Islet of Langerhans (tissue), 1 donor: ENCODE measurements around the gene GBP4.
"Not testable (repeated sequence)": the region's sequence is repeated elsewhere in the genome, so short reads cannot be mapped to it uniquely, and the experiment has no call there.

ENCODE experiments used
- FAIRE-seq: peaks from one replicate; lab custom pipeline; 2011; peaks lifted over from hg19 to GRCh38; lab: Jason Lieb, UNC

GBP4 gene, protein sequence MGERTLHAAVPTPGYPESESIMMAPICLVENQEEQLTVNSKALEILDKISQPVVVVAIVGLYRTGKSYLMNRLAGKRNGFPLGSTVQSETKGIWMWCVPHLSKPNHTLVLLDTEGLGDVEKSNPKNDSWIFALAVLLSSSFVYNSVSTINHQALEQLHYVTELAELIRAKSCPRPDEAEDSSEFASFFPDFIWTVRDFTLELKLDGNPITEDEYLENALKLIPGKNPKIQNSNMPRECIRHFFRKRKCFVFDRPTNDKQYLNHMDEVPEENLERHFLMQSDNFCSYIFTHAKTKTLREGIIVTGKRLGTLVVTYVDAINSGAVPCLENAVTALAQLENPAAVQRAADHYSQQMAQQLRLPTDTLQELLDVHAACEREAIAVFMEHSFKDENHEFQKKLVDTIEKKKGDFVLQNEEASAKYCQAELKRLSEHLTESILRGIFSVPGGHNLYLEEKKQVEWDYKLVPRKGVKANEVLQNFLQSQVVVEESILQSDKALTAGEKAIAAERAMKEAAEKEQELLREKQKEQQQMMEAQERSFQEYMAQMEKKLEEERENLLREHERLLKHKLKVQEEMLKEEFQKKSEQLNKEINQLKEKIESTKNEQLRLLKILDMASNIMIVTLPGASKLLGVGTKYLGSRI

DNA sequence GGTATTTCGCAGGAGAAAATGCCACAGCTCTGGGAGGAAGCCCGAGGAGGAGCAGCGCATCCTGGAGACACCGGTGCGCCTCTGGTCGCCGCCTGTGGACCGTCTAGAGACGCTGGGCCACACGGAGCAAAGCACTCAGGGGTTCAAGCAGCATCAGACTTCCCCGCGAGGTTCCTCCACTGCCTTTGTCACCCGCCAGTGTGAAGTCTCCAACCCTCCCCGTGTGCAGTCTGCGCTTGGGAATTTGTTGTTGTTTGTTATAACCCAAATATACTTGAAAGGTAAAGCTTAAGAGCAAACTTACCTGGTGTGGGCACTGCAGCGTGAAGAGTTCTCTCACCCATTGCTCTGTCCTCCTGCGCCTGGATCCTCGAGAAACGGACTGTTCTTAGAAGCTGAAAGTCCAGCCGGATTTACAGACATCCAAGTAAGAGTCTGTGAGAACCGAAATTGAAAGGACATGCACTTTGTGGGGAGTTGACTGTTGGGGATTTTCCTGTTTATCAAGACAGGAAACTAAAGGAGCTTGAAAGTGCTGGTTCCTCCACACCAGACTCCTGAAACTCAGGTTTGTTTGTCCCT lies at the start of gene GBP4:
Gene GBP4, minus strand, starts transcription at position 452 of the 582 bp plus-strand sequence. Its CDS starts 108 bp downstream, at position 344.
- FAIRE-seq: no peak

DNA sequence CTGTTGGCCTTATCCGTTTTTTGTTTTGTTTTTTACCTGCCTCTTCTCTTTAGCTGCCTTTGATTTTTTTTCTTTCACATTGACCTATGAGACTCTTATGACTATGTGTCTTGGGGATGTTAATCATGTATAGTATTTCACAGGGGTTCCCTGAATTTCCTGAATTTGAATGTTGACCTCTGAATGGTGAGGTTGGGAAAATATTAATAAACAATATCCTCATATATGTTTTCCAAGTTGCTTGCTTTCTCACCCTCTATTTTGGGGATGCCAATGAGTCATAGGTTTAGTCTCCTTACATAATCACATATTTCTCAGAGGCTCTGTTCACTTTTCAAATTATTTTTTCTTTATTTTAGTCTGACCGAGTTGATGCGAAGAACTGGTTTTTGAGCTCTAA lies 44.3 kb upstream of the GBP4 start:
- no peak for FAIRE-seq

DNA sequence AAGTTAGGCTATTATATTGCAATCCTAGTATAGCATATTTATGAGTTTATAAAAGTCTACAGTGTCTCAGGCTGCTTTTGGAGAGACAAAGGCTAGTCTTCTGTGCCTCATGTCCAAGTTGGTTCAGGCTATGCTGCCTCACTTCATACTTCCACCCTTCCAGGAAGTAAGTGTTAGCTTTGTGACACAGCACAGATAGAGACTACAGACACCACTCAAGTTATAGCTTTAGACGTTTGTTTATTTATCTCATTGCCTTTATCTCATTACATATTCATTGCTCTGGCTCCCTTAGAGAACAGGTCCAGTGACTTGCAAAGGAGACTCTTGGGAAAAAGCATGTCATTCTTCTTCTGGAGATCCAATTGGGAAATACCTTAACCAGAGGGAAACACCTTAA lies 22.6 kb upstream of the GBP4 start:
- no peak for FAIRE-seq

DNA sequence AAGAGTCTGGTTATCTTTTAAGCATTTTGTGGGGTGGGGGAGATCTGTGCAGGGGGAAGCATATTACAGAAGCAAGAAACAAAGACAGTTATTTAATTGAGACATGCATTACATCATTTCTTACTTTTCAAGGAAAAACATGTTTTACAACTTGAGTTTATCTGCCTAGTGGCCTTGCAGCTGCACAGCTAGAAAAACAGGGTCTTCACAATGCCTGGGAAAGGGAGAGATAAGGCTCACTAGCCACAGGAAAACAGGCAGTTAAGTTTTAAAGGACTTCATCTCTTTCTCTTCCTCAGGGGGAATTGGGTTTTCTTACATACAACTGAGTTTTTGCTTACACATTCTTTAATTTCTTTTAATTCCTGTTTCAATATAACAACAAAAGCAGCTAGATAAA lies 21.1 kb upstream of the GBP4 start:
- FAIRE-seq: not testable (repeated sequence)

DNA sequence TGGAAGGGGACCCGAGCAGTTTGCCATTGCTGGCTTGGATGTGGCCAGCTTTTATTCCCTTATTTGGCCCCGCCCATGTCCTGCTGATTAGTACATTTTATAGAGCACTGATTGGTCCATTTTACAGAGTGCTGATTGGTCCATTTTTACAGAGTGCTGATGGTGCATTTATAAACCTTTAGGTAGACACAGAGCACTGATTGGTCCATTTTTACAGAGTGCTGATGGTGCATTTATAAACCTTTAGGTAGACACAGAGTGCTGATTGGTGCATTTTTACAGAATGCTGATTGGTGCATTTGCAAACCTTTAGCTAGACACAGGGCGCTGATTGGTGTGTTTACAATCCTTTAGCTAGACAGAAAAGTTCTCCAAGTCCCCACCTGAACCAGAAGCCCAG lies 20.2 kb upstream of the GBP4 start:
- FAIRE-seq: not testable (repeated sequence)

DNA sequence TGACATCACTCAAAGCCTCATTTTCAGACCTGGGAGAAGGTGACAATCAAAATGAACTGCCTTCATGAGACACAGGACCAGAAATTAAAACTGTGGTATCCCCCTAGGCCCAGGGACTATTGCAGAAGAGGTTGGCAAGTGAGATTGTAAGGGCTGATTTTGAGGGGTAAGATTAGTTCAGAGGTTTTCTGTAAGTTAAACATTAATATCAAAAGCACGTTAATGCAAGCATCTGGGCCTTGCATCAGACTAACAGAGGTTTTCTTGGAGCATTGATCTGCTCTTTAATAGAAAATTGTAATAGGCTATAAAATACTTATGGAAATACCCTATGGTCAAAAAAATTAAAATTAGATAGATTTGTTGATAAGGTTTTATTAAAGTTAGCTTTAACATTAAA lies 14.6 kb upstream of the GBP4 start:
- no peak for FAIRE-seq

DNA sequence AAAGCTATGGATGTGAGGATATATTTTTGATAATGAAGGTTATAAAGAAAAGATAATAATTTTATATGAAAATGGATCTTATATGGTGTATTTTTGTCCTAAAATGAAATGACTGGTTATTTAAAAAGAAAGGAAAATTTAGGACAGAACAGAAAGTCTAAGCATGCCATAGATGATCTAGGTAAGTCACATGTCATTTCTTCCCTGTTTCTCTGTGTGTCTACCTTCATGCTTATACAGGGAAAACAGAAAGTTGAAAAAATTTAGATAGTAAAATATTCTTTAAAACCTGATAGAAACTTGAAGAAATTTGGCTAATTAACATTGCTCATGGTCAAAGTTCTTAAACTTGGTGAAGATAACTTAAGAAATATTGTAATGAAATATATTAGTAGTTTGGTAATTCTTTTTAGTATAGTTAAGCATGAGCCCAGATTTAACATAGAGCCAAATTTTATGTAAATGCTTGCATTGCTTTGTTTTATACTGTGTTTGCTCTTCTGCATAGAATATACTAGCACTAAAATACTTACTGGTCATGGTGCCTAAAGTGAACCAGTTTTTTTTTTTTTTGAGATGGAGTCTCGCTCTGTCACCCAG lies 12.4 kb upstream of the GBP4 start:
- no peak for FAIRE-seq

DNA sequence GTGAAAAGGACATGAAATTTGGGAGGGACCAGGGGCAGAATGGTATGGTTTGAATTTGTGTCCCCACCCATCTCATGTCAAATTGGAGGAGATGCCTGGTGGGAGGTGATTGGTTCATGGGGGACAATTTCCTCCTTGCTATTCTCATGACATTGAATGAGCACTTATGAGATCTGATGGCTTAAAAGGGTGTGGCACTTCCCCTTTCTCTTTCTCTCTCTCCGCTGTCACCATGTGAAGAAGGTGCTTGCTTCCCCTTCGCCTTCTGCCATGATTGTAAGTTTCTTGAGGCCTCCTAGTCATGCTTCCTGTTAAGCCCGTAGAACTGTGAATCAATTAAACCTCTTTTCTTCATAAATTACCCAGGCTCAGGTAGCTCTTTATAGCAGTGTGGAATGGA lies 7.6 kb upstream of the GBP4 start:
- no peak for FAIRE-seq

DNA sequence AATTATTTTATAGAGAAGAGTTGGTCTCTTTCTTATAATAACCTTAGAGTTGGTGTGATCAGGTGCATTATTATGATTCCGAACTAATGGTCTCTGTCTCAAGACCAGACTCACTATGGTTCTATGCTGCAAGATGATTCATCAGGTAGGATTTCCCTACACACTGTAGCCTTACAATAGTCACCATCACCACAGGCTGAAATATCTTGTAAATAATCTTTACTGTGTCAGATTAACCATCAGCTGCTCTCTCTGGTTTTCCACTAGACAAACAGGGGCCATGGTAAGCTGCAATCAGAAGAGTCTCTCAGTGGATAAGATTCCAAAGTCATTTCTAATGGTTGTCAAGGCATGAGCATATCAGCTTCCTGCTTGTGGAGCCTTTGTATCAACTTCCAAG lies 4.4 kb upstream of the GBP4 start:
- FAIRE-seq: no peak

DNA sequence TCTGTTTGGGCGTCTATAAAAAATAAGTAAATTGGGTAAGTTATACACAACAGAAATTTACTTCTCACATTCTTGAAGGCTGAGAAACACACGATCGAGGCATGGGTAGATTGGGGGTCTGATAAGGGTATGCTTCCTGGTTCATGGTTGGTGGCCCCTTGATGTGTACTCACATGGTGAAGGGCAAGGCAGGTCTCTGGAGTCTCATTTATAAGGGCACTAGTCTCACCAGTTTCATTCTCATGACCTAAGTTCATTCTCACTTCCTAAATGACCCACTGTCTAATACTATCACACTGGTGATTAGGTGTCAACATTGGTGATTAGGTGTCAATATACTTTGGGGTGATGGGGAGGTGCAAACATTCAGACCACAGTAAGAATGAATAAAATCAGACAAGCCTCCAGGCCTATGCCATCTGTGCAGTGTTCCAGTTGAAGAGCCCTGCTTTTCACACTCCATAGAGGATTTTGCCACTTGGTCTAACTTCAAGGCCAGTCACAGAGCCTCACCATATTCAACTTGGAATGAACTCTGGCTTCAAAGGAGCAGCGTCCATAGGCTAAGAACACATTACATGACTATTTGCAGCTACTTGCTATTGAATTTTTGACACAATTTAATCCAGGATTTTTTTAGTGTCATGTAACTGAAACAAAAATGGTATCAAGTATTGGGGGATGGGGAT lies 2.5 kb upstream of the GBP4 start:
- FAIRE-seq: no peak

DNA sequence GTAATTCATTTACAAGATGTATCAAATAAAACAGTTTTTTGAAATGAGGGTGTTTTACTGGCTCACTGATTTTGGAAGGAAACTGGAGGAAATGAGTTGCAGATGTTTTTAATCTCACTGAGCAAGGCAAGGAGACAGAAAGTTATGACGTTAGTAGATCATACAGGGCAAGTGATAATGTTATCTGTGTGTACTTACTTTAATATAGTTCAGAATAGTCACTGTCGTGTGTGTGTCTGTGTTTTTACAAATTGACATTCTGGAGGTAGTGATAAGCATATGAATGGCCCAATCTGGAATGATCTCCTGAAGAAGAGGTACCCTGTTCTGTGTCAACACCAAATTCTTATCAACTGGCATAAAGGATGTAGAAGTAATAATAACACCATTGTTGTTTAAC lies 1.9 kb upstream of the GBP4 start:
- no peak for FAIRE-seq

DNA sequence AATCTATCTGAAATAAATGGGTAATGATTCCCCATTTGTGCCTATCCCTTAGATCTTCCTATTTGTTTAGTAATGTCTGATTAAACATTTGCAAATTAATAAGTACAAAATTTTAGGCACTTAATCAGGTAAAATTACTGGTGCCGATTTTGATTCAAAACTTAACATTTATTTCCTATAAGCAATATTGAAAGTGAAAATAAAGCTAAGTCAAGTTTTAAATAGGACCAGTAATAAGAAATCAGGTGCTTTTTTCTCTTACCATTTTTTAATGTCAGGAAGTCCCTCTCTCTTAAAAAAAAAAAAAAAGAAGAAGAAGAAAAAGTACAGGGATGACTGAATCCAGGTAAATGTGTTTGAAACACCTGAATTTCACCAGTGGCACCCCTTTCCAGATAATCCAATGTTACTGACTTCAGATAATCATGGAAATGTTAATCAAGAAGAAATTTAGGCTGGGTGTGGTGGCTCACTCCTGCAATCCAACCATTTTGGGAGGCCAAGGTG lies 836 bp upstream of the GBP4 start:
- no peak for FAIRE-seq

DNA sequence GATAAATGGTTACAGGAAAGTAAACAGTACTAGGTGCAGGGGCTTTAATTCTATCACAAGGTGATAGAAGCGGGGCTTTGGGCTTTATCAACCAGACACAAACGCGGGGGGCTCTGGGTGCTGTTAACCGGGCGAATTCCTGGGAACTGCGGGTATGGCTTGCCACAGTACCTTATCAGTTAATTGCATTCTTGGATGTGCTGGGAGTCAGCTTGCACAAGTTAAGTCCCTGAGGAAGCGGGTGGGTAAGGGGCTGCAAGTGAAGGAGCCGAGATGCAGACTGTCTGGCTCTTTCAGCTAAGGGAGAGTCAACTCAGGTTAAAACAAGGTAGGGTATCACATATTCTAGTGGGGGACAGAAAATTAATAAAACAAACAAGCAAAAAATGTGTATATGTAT lies 661 bp downstream of the GBP4 start:
- no peak for FAIRE-seq

DNA sequence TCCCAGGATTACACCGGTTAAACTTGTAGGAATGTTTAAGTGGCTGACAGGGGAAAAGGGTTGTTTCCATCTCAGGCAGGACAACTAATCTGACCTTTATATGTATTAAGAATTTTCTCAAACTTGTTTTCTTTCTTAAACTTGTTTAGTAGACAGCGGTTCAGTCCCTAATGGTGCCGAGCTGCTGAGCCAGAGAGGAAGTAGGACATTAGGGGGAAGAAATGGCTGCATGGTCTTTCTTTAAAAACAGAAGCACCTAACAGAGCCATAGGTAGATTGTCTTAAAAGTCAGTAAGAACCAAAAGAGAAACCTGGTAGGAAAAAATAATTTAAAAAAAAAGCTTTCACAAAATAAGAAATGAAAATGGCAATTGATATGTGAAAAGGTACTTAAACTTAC lies 3.3 kb downstream of the GBP4 start:
- no peak for FAIRE-seq

DNA sequence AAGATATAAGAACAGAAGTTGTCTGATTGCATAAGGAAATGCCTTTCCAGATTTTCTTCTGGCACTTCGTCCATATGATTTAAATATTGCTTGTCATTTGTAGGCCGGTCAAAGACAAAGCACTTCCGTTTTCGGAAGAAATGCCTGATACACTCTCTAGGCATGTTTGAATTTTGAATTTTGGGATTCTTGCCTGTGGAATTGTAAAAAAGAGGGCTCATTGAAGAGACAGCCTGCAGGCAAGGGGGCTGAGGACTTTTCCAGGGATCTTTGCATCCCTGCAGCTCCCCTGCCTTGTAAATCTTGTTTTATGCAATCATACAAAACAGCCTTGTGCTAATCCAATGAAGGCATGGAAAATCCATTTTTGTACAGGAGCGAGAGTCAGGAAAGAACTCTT lies 7.4 kb downstream of the GBP4 start:
- FAIRE-seq: no peak

DNA sequence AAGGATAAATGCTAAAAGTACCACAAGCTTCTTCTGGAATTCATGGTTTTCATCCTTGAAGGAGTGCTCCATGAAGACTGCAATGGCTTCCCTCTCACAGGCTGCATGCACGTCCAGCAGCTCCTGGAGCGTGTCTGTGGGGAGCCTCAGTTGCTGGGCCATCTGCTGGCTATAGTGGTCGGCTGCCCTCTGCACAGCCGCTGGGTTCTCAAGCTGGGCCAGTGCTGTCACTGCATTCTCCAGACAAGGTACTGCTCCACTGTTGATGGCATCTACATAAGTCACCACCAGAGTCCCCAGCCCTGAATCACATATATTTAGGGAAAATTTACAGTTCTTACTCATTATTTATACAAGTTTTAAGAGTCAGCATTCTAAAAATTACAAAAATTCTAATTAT lies 8.7 kb downstream of the GBP4 start:
- no peak for FAIRE-seq

DNA sequence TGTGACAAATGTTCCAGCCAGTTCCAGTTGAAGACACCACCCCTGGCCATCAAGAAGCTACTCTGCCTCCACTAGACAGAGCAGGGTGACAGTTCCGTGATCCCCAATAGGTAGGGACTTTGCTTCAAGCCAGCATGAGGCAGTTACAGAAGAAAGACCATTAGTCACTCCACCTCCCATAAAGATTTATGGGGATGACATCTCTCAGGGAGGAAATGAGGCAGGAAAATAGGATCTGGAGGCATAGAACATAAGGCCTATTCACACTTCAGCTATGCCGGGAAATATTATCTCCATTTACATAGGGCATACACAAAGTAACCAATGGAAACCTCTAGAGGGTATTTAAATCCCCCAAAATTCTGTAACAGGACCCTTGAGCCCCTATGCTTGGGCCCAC lies 19.4 kb downstream of the GBP4 start:
- no peak for FAIRE-seq

DNA sequence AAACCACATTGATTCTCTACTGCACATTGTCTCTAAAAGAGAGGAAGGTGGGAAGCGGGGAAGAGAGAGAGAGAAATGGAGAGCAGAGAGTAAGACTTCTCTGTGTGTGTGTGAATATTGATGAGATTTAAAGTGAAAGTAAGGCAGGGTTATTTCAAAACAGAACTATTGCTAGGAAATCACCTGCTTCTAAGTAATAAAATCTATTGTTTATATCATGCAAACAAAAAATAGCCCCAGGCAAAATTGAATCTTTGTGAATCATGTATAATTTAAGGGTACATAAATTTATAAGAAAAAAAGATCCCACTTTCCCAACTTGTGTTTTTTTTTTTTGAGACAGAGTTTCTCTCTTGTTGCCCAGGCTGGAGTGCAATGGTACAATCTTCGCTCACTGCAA lies 21.8 kb downstream of the GBP4 start:
- FAIRE-seq: no peak

DNA sequence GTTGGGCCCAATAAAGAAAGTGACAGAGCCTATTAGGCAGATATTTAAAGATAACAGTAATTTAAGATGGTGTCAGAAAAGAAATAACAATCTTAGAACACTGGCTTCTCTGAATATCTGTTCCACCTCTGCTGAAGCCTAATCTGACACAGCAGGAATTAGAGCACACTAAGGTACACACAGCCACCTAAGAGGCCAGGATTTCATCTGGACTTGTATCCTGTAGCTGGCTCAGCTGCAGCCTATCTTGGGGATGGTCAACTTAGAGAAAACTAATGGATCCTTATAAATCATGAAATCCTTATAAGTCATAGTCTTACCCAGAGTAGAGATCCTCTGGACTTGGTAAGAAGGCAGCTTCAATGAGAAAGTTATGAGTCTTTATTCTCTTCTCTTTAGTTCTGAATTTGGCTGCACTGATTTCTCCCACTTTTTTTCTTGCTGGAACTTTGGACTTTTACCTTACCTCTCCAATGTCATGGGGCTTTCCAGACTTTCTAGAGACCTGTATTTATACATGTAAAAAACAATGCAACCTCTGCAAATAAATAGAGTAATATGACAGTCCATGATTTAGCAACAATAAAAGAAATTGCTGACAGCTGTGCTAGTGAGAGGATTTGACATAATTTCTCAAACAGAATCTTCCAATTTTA lies 23.0 kb downstream of the GBP4 start, which contains the start of gene GBP7:
Gene GBP7, minus strand, starts transcription at position 403 of the 656 bp plus-strand sequence. CDS start 4,068 bp downstream, outside the sequence.
- FAIRE-seq: no peak

DNA sequence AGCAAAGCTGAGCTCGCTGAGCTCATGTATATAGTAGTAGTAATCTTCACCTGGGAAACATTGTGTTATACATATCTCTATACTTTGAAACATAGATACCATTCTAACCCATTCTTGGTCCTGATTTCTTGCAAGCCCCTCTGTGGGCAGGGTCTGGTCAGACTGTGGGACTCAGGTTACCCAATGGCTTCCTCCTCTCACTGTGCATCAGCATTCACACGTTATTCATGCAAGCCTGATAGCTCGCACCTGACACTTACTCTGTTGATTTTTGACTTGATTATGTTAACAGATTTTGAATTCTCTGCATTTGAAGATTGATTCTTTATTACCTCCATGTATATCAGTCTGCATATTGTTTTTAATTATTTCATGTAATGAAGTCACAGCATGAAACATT lies 24.3 kb downstream of the GBP4 start:
- FAIRE-seq: no peak

DNA sequence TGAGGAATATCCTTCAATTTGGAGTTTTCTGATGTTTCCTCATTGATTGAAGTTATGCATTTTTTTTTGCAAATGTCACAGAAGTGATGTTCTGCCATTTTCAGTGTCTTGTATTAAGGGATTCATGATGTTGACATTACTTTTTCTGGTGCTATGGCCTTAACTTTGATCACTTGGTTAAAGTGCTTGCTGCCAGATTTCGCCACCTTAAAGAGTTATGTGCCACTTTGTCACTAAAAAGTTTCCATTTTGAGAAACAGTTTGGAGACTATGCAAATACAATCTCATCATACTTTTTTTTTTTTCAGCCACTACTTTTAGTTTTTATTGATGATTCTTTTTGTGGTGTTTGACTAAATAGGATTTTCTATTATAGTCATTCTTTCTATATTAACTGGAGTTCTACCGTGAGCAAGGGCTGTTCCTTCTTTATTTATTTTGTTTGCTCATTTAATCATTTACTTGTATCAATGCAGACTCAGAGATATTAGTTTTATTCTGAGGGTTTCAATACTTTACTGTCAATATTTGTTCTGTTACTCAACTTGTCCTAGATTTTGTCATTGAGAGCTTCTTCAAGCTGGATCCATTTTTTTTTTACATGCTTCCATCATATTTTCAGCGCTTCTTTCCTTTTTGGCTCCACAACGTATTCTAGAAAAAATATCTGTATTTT lies 26.1 kb downstream of the GBP4 start:
- no peak for FAIRE-seq
